ENCODE data around the gene KMT2D.

GRCh38 chr12:49038291-49038955, 22.2 kb downstream of the KMT2D start:
- TF ChIP-seq POLR2A (IDR thresholded peaks at IDR 0.05; ENCODE audit: low read depth, low read length), result no peak
- TF ChIP-seq POLR2AphosphoS5 (IDR thresholded peaks at IDR 0.05; ENCODE audit: low read depth, low read length), result no peak
- TF ChIP-seq TAF1 (IDR thresholded peaks at IDR 0.05; ENCODE audit: low read depth, low read length), result no peak
